HUDEP-2 (cell line): ENCODE results near the gene RAMP1.
"Not testable (repeated sequence)": the region's sequence is repeated elsewhere in the genome, so short reads cannot be mapped to it uniquely, and the experiment has no call there.

Source experiments
- DNase-seq, 76 experiments: peaks; one replicate each; lab custom pipeline; 2025; ENCODE audit not compliant: unreplicated experiment in 76 of 76; lab: John Stamatoyannopoulos, UW

RAMP1 gene

GRCh38 chr2:237863102-237863511 lies 3.7 kb downstream of the RAMP1 start:
- DNase-seq, result no peak

GRCh38 chr2:237863689-237864443 lies 4.4 kb downstream of the RAMP1 start:
- DNase-seq, result no peak

- DNase-seq, result no peak
These were observed 5.1 kb downstream of the RAMP1 start for GRCh38 chr2:237864444-237864931.

GRCh38 chr2:237864940-237865622 lies 5.7 kb downstream of the RAMP1 start:
- no peak for DNase-seq

- DNase-seq, result no peak
These were observed 6.2 kb downstream of the RAMP1 start for GRCh38 chr2:237865623-237866041.

GRCh38 chr2:237866101-237866621 lies 6.7 kb downstream of the RAMP1 start:
- DNase-seq, result no peak

GRCh38 chr2:237867465-237867864 lies 8.0 kb downstream of the RAMP1 start:
- DNase-seq, result no peak

GRCh38 chr2:237868074-237868473 lies 8.7 kb downstream of the RAMP1 start:
- DNase-seq, result not testable (repeated sequence)

GRCh38 chr2:237868631-237869342 lies 9.4 kb downstream of the RAMP1 start:
- no peak for DNase-seq

- DNase-seq, result no peak
These were observed 10.1 kb downstream of the RAMP1 start for GRCh38 chr2:237869343-237870102.

GRCh38 chr2:237870126-237870525 lies 10.7 kb downstream of the RAMP1 start:
- no peak for DNase-seq

- no peak for DNase-seq
These were observed 11.6 kb downstream of the RAMP1 start for GRCh38 chr2:237870754-237871651.

GRCh38 chr2:237872178-237872887 lies 12.9 kb downstream of the RAMP1 start:
- no peak for DNase-seq

- DNase-seq, result no peak
These were observed 14.0 kb downstream of the RAMP1 start for GRCh38 chr2:237873421-237873831.

- DNase-seq, result no peak
These were observed 14.6 kb downstream of the RAMP1 start for GRCh38 chr2:237873897-237874551.

GRCh38 chr2:237874585-237875161 lies 15.2 kb downstream of the RAMP1 start:
- no peak for DNase-seq

GRCh38 chr2:237875256-237876060 lies 16.0 kb downstream of the RAMP1 start:
- no peak for DNase-seq
